ENCODE data around the gene ASPHD2.

DNA sequence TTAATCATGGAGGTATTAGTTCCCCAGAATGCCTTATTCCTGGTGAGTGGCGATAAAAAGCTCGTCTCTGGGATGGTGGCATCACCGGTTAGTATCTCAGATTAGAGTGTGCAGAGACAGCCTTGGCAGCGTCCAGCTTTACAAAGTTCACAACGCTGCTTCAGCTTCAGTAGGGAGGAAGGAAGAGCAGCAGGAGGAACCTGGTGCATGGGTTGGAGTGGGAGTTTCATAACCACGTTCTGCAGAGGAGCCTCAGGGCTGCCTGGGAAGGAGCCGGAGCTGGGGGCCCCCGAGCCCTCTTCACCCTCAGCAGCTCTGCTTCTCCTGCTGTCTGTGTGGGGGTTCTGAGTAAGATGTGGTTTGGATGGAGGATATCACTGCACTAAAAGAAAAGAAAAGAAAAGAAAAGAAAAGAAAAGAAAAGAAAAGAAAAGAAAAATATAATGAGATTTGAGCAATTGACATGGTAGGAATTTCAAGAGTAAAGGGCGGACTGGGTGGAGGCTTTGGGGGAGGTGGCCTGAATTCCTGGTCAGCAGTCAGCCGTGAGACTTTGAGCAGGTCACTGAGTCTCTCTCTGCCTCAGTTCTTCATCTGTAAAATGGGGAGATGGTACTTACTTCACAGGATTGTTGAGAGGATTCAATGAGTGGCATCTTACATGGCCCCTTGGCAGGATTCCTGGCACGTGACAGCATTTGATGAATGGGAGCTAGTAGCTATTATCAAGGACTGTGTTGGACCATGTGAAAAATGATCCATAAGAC is 6.5 kb downstream of the ASPHD2 start:
- TF ChIP-seq, protein P1, sequence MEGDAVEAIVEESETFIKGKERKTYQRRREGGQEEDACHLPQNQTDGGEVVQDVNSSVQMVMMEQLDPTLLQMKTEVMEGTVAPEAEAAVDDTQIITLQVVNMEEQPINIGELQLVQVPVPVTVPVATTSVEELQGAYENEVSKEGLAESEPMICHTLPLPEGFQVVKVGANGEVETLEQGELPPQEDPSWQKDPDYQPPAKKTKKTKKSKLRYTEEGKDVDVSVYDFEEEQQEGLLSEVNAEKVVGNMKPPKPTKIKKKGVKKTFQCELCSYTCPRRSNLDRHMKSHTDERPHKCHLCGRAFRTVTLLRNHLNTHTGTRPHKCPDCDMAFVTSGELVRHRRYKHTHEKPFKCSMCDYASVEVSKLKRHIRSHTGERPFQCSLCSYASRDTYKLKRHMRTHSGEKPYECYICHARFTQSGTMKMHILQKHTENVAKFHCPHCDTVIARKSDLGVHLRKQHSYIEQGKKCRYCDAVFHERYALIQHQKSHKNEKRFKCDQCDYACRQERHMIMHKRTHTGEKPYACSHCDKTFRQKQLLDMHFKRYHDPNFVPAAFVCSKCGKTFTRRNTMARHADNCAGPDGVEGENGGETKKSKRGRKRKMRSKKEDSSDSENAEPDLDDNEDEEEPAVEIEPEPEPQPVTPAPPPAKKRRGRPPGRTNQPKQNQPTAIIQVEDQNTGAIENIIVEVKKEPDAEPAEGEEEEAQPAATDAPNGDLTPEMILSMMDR (IDR thresholded peaks at IDR 0.05): no peak
- TF ChIP-seq POLR2AphosphoS5 (IDR thresholded peaks at IDR 0.05) (no peak), POLR2A (IDR thresholded peaks at IDR 0.05) (no peak)

Measured in prostate gland (tissue), 2 donors.